Muscle of leg (tissue), 11 donors: ENCODE data around the gene ZNF213. TPM values are rescaled to one million over a fixed set of nuclear protein-coding genes. Genes with fewer than 3 reads are reported as not detected.
"Not testable (repeated sequence)": the region's sequence is repeated elsewhere in the genome, so short reads cannot be mapped to it uniquely, and the experiment has no call there.

Experiments
- DNase-seq: peaks from one replicate; pipeline ENCODE4 v3.0.0; 2013
- H3K27ac ChIP-seq: one replicate; pipeline ENCODE4 v1.5.1; 2013; ENCODE audit warnings: mild to moderate bottlenecking, low read length, control low read depth
- H3K27me3 ChIP-seq: one replicate; pipeline ENCODE4 v1.6.1; 2013; ENCODE audit warnings: low read length; ENCODE audit not compliant: control insufficient read depth, insufficient read depth
- H3K36me3 ChIP-seq: one replicate; pipeline ENCODE4 v1.6.1; 2013; ENCODE audit warnings: low read length; ENCODE audit not compliant: control insufficient read depth, insufficient read depth
- H3K4me1 ChIP-seq: one replicate; pipeline ENCODE4 v1.6.1; 2013; ENCODE audit warnings: low read length; ENCODE audit not compliant: control insufficient read depth, insufficient read depth
- H3K4me3 ChIP-seq: one replicate; pipeline ENCODE4 v1.5.1; 2013; ENCODE audit warnings: low read length, control low read depth
- H3K9me3 ChIP-seq: replicated peaks from 2 replicates; pipeline ENCODE4 v1.6.1; 2013; ENCODE audit warnings: low read depth, low read length; ENCODE audit not compliant: control insufficient read depth
- WGBS: methylation state at CpG from one replicate; pipeline ENCODE4 v1.1.5; 2013; ENCODE audit warnings: missing lambda C conversion rate; ENCODE audit not compliant: insufficient coverage; 5-methylcytosine and 5-hydroxymethylcytosine counted together
- polyA plus RNA-seq, 8 donors: library from polyadenylated mRNA; unstranded; fragments of 120-200 nt; gene quantifications; one replicate each; pipeline versions ENCODE4 v1.2.1 to v1.2.3, GENCODE V29; 2013; ENCODE audit warnings: inconsistent platforms in 1 of 8, low replicate concordance in 1 of 8; ENCODE audit not compliant: insufficient read length in 8 of 8, insufficient read depth in 1 of 8
- total RNA-seq: library from RNA; stranded (reverse); fragments of 120-200 nt; gene quantifications from one replicate; pipeline ENCODE4 v1.2.4, GENCODE V29; 2013

ZNF213 gene
- total and polyA plus RNA-seq, 9 donors = 3.1 to 14.0 (median 11.4) TPM

- no peaks in the 10 kb centered on the region for H3K9me3 ChIP-seq
- peaks cover 24% of the 10 kb centered on the region for H3K4me1 ChIP-seq
- H3K27me3 ChIP-seq = peaks cover 87% of the 10 kb centered on the region
- no peaks in the 10 kb centered on the region for H3K36me3 ChIP-seq
- H3K27ac ChIP-seq = no peak overlapping the region
- 4% methylated on average over 24 of the region's 53 CpGs for WGBS
- no peak overlapping the region for H3K4me3 ChIP-seq
- no peak for DNase-seq
Observed at GRCh38 chr16:3170440-3171180, 35.8 kb downstream of the ZNF213 start.

- WGBS = under 1% methylated on average over 21 of the region's 35 CpGs
- H3K4me3 ChIP-seq = no peak overlapping the region
- H3K36me3 ChIP-seq = no peaks in the 10 kb centered on the region
- peaks cover 21% of the 10 kb centered on the region for H3K4me1 ChIP-seq
- no peaks in the 10 kb centered on the region for H3K9me3 ChIP-seq
- no peak overlapping the region for H3K27ac ChIP-seq
- H3K27me3 ChIP-seq = peaks cover 92% of the 10 kb centered on the region
- DNase-seq = no peak
Observed at GRCh38 chr16:3171181-3171854, 36.5 kb downstream of the ZNF213 start.

- H3K27ac ChIP-seq = no peak overlapping the region
- no peak overlapping the region for H3K4me3 ChIP-seq
- H3K27me3 ChIP-seq = peaks cover 92% of the 10 kb centered on the region
- DNase-seq = no peak
- H3K9me3 ChIP-seq = no peaks in the 10 kb centered on the region
- H3K36me3 ChIP-seq = no peaks in the 10 kb centered on the region
- H3K4me1 ChIP-seq = peaks cover 21% of the 10 kb centered on the region
- WGBS = 3% methylated on average over 24 of the region's 41 CpGs
Observed at GRCh38 chr16:3171855-3172593, 37.2 kb downstream of the ZNF213 start.

- H3K4me3 ChIP-seq = no peak overlapping the region
- H3K36me3 ChIP-seq = no peaks in the 10 kb centered on the region
- 1% methylated on average over 20 of the region's 24 CpGs for WGBS
- DNase-seq = no peak
- peaks cover 93% of the 10 kb centered on the region for H3K27me3 ChIP-seq
- no peak overlapping the region for H3K27ac ChIP-seq
- no peaks in the 10 kb centered on the region for H3K9me3 ChIP-seq
- H3K4me1 ChIP-seq = peaks cover 21% of the 10 kb centered on the region
Observed at GRCh38 chr16:3173892-3174617, 39.2 kb downstream of the ZNF213 start.

- H3K27me3 ChIP-seq = peaks cover 95% of the 10 kb centered on the region
- 12% methylated on average over 26 of the region's 28 CpGs for WGBS
Observed at GRCh38 chr16:3174618-3175148, 39.9 kb downstream of the ZNF213 start.

GRCh38 chr16:3175157-3176093 is 40.6 kb downstream of the ZNF213 start:
- whole genome bisulfite sequencing = 10% methylated on average over 39 of the region's 39 CpGs

More at GRCh38 chr16:3174618-3175148, 39.9 kb downstream of the ZNF213 start:
- Histone ChIP-seq H3K27ac (no peak overlapping the region), H3K9me3 (no peaks in the 10 kb centered on the region), H3K36me3 (no peaks in the 10 kb centered on the region), H3K4me1 (peaks cover 21% of the 10 kb centered on the region), H3K4me3 (no peak overlapping the region)
- no peak for DNase-seq

GRCh38 chr16:3179651-3180050 is 44.8 kb downstream of the ZNF213 start:
- 77% methylated on average over 3 of the region's 8 CpGs for WGBS

More at GRCh38 chr16:3175157-3176093, 40.6 kb downstream of the ZNF213 start:
- H3K27me3 ChIP-seq = peaks cover 95% of the 10 kb centered on the region
- H3K4me1 ChIP-seq = peaks cover 19% of the 10 kb centered on the region
- no peak for DNase-seq
- no peak overlapping the region for H3K27ac ChIP-seq
- no peak overlapping the region for H3K4me3 ChIP-seq
- H3K36me3 ChIP-seq = no peaks in the 10 kb centered on the region
- no peaks in the 10 kb centered on the region for H3K9me3 ChIP-seq

GRCh38 chr16:3180445-3180878 is 45.6 kb downstream of the ZNF213 start:
- Histone ChIP-seq H3K27ac (no peak overlapping the region), H3K27me3 (peaks cover 95% of the 10 kb centered on the region)
- WGBS = 40% methylated on average over 13 of the region's 21 CpGs

More at GRCh38 chr16:3179651-3180050, 44.8 kb downstream of the ZNF213 start:
- DNase-seq = no peak
- Histone ChIP-seq H3K4me1 (peaks cover 20% of the 10 kb centered on the region), H3K9me3 (no peaks in the 10 kb centered on the region), H3K27ac (no peak overlapping the region), H3K4me3 (no peak overlapping the region), H3K36me3 (no peaks in the 10 kb centered on the region), H3K27me3 (peaks cover 95% of the 10 kb centered on the region)

GRCh38 chr16:3182293-3182607 is 47.4 kb downstream of the ZNF213 start:
- not testable (repeated sequence) for H3K4me3 ChIP-seq, H3K9me3 ChIP-seq, H3K27ac ChIP-seq, H3K36me3 ChIP-seq, DNase-seq
- Histone ChIP-seq H3K27me3 (peaks cover 93% of the 10 kb centered on the region), H3K4me1 (peaks cover 16% of the 10 kb centered on the region)
- WGBS = 20% methylated on average over 5 of the region's 8 CpGs

More at GRCh38 chr16:3180445-3180878, 45.6 kb downstream of the ZNF213 start:
- no peaks in the 10 kb centered on the region for H3K36me3 ChIP-seq
- no peak overlapping the region for H3K4me3 ChIP-seq
- no peaks in the 10 kb centered on the region for H3K9me3 ChIP-seq
- DNase-seq = no peak
- peaks cover 16% of the 10 kb centered on the region for H3K4me1 ChIP-seq
